Stimulated activated CD8-positive, alpha-beta memory T cell treated with anti-CD3 and anti-CD28 coated beads, Interleukin-7, amount 100 ng/mL, for 48 hours (primary cell): Measurements from ENCODE around the gene TMEM47.

Experiments used
- DNase-seq, 2 donors: peaks; one replicate each; pipeline ENCODE4 v3.0.0-alpha.2; 2020; ENCODE audit warnings: low read depth in 1 of 2; ENCODE audit errors: extremely low read depth in 1 of 2

TMEM47 gene

GRCh38 chrX:34586346-34586911 lies 70.7 kb downstream of the TMEM47 start:
- no peak for DNase-seq

GRCh38 chrX:34585561-34585960 lies 71.5 kb downstream of the TMEM47 start:
- DNase-seq = no peak

GRCh38 chrX:34584781-34585180 lies 72.3 kb downstream of the TMEM47 start:
- no peak for DNase-seq

- DNase-seq = no peak
Measured at GRCh38 chrX:34580069-34580468, 77.0 kb downstream of the TMEM47 start.

GRCh38 chrX:34578237-34578636 lies 78.8 kb downstream of the TMEM47 start:
- DNase-seq = no peak
